NCI-H82 treated with DMSO at 0.1 percent for 48 hours (cell line): ENCODE measurements around the gene B2M.
A peak's percentile ranks its signal among the peaks of the same experiment; 100 is the strongest.
"Not testable (repeated sequence)": the region's sequence is repeated elsewhere in the genome, so short reads cannot be mapped to it uniquely, and the experiment has no call there.

ENCODE experiments used
- DNase-seq: peaks from one replicate; lab custom pipeline; 2025; ENCODE audit not compliant: unreplicated experiment; lab: John Stamatoyannopoulos, UW

B2M gene

DNA sequence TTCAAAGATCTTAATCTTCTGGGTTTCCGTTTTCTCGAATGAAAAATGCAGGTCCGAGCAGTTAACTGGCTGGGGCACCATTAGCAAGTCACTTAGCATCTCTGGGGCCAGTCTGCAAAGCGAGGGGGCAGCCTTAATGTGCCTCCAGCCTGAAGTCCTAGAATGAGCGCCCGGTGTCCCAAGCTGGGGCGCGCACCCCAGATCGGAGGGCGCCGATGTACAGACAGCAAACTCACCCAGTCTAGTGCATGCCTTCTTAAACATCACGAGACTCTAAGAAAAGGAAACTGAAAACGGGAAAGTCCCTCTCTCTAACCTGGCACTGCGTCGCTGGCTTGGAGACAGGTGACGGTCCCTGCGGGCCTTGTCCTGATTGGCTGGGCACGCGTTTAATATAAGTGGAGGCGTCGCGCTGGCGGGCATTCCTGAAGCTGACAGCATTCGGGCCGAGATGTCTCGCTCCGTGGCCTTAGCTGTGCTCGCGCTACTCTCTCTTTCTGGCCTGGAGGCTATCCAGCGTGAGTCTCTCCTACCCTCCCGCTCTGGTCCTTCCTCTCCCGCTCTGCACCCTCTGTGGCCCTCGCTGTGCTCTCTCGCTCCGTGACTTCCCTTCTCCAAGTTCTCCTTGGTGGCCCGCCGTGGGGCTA is at the start of gene B2M, which contains the start of gene PATL2:
TSS of gene B2M (plus strand) at position 422 of the 647 bp plus-strand sequence. CDS start at position 452, 30 bp downstream.
TSS of gene PATL2 (minus strand) at position 228 of the 647 bp plus-strand sequence. CDS start 34,833 bp downstream, outside the sequence.
- peak; percentile 81 for DNase-seq

DNA sequence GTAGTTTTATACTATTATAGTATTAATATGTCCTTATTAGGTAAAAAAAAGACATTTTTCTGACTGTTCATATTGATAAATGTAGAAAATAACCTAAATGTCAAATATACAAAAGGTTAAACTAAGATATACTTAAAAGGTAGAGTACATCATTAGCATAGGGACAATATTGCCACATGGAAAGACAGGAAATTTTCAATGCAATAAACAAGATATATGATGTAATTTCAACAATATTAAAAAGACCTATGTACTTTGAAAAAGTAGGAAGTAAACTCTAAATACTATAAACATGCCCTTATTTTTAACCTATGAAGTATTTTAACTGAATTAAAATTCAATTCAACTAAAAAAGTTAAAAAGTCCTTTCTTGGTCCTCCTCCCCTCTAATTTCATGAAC is 49.7 kb upstream of the B2M start:
- no peak for DNase-seq

DNA sequence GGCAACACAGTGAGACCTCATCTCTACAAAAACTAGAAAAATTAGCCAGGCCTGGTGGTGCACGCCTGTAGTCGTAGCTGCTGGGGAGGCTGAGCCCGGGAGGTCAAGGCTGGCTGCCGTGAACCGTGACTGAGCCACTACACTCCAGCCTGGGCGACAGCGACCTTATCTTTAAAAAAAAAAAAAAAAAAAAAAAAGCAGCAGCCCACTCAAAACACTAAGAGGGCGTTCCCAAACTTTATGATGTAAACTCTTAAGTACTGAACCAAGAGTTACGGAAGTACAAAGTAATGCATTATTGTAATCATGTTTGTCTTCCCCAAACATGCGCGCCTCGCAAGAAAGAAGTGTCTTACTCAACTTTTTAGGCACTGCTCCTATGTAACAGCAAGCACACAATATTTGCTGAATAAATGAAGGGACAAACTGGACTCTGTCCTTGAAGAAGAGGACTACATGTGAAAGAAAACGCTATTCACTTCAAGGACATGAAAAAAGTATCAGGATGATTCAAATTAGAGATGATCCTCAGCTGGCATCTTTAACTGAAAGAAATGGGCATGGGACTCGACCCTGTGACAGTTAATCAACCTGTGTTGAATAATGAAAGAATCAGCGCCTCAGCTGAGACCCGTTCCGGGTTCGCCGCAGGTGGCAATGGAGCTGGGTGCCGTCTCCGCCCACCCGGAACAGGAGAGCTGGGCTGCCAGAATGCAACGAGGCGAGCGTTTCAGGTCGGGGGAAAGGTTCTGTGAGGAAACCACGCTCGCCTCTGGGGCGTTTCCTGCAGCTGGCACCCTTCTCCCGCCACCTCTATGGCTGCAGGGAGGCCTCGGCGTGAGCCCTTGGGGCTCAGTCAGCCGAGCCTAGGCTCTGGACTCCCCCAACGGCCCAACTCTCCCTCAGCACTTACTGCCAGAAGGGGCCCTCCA is 48.6 kb upstream of the B2M start:
- DNase-seq = no peak

DNA sequence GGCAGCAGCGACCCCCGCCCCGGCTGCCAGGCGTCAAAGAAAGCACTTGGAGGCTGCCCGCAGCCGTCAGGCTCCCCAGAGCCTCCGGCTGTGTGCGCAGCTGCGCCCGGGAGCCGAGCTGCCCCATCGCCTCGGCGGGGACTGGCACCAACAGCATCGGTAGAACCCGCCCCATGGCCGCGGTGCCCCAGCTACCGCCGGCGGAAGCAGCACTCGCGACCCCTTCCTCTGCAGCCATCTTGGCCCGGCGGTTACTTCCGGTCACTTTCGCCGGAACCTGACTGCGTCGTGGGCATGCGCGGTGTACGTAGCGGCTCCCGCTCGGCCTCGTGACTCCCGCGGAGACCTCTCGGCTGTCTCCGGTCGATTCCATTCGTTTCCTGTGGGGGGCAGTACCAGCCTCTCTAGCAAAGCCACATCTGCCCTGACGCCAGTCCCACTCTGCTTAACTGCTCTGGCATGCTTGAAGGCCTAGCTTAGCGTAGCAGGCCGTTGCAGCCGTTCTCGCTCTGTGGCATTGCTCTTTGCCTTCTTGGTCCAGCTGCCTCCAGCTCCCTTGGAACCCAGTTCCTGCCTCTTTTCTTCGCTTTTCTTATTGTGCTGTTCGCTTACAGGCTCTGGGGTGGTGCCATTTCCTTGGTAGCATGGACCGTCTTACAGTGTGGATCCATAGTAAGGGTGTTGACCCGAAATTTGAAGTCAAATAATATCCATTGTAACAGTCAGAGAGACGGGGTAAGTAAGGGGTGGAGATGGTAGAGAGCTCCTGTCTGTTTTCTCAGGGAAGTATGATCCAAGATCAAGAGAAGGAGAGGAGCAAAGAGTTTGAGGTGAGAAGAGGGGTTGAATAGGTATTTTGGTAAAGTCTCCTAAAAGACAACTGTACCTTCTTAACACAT is 47.7 kb upstream of the B2M start, which contains the start of gene SPG11:
TSS of gene SPG11 (minus strand) at position 253 of the 899 bp plus-strand sequence. CDS start at position 238, 15 bp downstream.
- peak; percentile 90 for DNase-seq

DNA sequence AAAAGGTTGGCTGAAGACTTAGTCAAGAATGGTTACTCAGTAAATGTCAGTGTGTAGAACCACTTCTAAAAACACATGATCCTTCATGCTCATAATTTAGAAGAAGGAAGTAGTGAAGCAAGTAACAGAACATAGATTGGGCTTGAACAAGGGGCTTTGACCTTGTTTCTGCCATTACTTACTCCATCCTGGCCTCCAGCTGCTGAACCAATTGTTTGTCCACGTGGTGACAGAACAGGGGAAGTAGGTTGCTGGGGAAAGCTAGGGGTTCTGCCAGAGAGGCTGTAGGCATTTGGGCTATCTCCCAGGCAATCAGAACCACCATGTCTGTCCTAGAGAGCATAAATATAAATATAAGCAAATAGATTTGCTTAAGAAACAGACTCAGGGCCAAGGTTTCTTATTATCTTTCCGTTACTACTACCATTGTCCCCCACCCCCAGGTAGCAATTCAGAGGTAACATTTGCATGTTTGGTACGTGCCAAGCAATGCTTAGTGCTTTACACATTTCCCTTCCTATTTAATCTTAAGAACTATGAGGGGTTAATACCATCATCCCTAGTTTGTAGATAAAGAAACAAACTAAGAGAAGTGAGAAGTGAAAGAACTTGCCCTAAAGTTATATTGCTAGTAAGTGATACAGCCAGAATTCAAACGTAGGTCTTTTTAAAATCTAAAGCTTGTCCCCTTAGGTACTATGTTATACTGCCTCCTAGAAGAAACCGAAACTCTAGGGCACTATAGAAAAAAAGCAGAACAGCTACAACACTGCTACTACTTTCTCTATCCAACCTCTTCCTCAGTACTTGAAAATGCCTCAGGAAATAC is 44.9 kb upstream of the B2M start:
- DNase-seq = no peak

DNA sequence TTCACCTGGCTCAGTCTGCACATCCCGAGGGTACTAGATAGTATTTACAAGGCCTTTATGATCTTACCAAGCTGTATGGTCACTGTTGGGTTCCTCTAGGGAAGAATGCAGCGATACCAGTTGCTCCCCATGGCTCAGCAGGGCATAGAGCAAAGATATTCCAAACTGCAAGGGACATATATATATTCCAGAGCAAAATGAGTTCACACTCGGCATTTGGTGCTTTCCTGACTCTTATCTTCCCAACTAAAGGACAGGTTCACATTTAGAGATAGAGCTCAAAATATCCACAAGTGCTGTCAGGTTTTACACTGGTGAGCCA is 44.3 kb upstream of the B2M start:
- no peak for DNase-seq

DNA sequence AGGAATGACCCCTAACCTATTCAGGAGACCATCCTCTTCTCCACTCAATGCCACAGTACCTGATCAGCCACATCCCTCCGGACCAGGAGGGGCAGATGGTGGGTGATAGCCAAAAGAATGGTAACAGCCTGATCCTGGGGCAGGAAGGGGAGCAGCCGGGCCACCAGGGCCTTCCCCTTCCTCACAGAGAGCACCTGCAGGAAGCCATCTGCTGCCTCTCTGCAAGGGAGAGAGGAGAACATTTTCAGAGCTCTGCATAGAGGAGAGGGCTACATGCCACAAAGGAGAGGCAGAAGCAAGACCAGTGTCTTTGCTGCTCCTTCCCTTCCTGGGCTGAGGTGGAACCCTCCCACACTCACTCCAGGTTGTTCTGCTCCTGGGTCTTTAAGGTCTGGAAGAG is 42.4 kb upstream of the B2M start:
- DNase-seq = no peak

DNA sequence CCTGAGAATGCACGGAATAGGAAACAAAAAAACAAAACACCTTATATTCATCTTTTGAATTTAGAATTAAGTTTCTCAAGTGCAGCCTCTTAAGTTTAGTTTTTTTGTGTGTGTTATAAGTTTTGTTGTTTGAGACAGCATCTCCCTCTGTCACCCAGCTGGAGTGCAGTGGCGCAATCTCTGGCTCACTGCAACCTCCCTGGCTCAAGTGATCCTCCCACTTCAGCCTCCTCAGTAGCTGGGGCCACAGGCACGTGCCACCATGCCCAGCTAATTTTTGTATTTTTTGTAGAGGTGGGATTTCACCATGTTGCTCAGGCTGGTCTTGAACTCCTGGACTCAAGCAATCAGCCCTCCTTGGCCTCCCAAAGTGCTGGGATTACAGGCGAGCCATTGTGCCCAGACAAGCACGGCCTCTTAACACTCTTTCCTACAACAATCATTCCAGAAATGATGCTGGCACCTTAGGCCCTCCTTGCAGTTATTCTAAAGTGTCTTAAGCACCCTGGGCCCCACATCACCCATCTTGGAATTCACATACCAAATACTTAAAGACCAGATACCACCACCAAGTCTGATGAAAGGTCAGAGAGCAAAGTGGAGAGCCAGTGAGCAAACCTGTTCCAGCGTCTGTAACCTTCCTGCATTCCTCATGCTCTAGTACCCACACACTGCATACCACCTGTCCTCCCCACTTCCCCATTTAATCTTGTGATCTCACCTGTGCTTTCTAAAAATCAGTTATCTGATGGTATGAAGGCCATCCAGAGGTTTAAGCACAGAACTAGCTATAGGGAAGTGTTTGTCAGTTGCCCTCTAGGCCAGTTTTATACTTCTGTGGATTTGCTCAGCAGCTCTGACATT is 41.0 kb upstream of the B2M start:
- DNase-seq = no peak

DNA sequence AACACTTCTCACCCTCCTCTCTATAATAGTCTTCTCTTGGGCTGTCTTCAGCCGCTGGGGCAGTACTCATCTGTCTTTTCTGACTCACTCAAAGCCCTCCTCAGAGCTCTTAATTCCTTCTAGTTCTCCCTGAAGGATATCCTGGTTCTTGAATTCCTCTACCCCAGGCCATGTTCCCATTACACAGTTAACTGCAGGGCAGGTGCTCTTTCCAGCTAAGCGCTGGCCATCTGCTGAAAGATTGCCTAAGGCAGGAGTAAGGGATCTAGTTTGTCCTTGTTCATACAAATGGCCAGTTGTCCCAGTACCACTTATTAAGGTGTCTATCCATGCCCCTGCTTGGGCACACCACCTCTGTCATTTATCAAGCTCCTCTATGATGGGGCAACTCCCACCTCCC is 37.7 kb upstream of the B2M start:
- DNase-seq = no peak

DNA sequence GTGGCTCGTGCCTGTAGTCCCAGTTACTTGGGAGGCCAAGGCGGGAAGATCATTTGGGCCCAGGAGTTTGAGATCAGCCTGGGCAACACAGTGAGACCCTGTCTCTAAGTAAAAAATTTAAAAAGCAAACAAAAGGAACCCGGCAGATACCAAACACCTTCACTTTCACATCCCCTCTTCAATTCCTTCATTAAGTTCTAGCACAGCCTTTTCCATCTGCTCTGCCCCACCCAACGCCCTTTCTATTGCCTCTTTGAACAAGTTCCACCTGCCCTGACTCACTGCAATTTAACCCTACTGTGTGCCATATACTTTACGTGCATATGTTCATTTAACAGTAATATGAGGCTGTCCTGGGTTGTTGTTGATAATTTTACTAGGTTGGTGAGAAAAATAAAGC is 35.4 kb upstream of the B2M start:
- no peak for DNase-seq

DNA sequence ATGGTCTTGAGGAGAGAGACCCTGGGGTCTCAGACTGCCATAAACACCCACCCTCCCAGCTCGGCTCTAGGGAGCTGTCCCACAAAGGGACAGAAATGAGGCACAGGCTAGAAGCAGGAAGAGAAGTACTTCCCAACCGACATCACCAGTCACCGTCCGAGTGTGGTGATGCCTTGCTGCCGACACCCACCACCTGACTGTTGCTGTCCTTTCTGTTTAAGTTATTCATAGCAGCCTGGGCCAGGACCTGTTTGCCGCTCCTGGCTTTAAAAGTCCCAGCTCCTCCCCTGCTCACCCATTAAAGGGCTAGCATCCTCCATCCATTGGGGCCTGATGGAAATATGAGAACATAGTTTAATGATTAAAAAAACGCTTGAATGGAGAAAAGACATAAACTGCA is 34.6 kb upstream of the B2M start:
- no peak for DNase-seq

DNA sequence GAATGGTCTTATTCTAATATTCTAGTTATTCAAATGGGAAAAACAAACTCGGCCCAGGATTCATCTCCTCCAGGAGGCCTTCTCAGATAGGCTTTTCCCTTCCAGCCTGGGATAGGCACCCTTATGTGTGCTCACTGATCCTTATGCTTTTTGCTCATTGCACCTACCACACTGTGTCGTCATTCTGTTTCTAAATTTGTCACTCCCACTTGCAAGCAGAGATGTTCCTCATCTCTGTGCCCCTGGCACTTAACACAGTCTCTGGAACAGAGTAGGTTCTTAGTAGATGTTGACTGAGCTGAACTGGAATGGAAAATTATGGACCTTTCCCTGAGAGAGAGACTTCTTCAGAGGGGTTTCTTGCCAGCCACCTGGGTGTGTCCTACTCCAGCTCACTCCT is 29.1 kb upstream of the B2M start:
- no peak for DNase-seq

DNA sequence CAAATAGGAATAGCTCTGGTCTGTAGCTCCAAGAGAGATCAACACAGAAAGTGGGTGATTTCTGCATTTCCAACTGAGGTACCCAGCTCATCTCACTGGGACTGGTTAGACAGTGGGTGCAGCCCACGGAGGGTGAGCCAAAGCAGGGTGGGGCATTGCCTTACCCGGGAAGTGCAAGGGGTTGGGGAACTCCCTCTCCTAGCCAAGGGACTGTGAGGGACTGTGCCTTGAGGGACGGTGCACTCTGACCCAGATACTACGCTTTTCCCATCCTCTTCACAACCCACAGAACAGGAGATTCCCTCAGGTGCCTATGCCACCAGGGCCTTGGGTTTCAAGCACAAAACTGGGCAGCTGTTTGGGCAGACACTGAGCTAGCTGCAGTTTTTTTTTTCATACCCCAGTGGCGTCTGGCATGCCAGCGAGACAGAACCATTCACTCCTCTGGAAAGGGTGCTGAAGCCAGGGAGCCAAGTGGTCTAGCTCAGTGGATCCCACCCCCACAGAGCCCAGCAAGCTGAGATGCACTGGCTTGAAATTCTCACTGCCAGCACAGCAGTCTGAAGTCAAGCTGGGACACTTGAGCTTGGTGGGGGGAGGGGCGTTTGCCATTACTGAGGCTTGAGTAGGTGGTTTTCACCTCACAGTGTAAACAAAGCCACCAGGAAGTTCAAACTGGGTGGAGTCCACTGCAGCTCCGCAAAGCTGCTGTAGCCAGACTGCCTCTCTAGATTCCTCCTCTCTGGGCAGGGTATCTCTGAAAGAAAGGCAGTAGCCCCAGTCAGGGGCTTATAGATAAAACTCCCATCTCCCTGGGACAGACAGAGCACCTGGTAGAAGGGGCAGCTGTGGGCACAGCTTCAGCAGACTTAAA is 28.3 kb upstream of the B2M start:
- DNase-seq = not testable (repeated sequence)

DNA sequence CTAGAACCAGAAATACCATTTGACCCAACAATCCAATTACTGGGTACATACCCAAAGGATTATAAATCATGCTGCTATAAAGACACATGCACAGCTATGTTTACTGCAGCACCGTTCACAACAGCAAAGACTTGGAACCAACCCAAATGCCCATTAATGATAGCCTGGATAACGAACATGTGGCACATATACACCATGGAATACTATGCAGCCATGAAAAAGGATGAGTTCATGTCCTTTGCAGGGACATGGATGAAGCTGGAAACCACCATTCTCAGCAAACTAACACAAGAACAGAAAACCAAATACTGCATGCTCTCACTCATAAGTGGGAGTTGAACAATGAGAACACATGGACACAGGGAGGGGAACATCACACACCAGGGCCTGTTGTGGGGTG is 22.0 kb upstream of the B2M start:
- DNase-seq = not testable (repeated sequence)

DNA sequence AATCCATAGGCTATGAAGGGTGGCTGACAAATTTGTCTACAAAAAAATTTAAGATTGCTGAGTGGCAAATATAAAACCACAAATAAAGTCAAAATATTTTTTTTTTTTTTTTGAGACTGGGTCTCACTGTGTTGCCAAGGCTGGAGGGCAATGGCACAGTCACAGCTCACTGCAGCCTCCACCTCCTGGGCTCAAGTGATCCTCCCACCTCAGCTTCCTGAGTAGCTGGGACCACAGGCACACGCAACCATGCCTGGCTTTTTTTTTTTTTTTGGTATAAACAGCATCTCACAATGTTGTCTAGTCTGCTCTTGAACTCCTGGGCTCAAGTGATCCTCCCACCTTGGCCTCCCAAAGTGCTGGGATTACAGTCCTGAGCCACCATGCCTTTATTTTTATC is 21.1 kb upstream of the B2M start:
- not testable (repeated sequence) for DNase-seq

DNA sequence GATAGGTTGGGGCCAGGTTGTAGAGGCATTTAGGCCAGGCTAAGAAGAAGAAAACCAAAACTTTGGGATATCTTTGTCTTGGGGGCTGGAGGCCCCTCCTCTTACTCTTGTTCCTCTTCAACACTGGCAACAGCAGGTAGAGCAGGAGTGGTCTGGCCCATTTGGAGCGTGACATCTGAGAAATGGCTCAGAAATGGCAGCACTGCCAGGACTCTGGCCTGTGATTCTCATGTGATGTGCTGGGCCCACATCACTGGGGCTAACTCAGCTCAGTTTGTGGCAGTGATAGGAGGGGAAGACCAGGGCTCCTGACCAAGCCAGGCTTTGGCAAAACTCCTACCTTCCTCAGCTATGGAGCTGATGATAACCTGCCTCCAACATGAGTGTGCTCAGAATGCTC is 18.7 kb upstream of the B2M start:
- DNase-seq = no peak

DNA sequence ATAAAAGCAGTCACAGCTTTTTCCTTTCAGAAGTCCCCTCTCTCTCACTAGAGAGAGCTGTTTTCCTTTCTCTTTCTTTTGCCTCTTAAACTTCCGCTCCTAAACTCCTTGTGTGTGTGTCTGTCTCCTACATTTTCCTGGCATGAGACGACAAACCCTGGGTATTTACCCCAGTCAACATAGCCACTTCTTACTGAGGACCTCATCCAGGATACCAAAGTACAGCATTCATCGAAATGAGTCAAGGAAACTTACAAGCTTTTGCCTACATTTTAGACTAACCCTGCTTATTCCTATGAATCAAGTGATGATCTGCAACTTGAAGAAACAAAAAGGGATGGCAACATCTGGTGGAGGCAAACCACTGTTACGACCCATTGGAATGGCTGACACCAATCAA is 16.9 kb upstream of the B2M start:
- no peak for DNase-seq

DNA sequence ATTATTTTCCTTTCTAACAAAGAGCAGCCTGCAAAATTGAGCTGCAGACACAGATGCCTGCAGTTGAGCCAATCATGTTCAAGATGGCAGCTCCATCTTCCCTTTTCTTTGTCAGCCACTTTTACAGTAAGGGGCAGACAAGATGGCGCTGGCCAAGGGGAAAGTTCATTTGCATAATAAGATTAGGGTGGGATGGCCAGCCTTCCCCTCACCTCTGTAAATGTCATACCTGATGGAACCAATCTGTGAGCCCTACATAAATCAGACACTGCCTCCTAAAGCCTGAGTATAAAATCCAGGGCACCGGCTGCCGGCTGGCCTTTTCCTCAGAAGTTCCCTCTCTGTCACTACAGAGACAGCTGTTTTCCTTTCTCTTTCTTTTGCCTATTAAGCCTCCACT is 16.0 kb upstream of the B2M start:
- DNase-seq = peak; percentile 76
